Gastrocnemius medialis (tissue), 4 donors: ENCODE data around the gene FAM171A1. TPM values are rescaled to one million over a fixed set of nuclear protein-coding genes. Genes with fewer than 3 reads are reported as not detected.

Experiments
- ATAC-seq, 2 donors: fragments of 150-250 bp; one replicate each; pipeline ENCODE4 v1.9.1; 2016
- DNase-seq, 2 donors: peaks; one replicate each; pipeline ENCODE4 v3.0.0-alpha.2; 2019
- H3K27ac ChIP-seq, 4 donors: fragments of 200-600 bp; sonication (generic); 1 replicate in 1 of 4; 2 replicates in 3 of 4; pipeline ENCODE4 v1.5.1; 2016 to 2018; ENCODE audit warnings: mild to moderate bottlenecking in 2 of 4, moderate library complexity in 1 of 4
- H3K27me3 ChIP-seq, 3 donors: fragments of 200-600 bp; sonication (generic) in 2 of 3; 1 replicate in 1 of 3; 2 replicates in 2 of 3; pipeline versions ENCODE4 v1.5.1 to v1.6.0; 2016 to 2019; ENCODE audit warnings: mild to moderate bottlenecking in 1 of 3, moderate library complexity in 1 of 3
- H3K36me3 ChIP-seq, 2 donors: fragments of 200-600 bp; sonication (generic) in 1 of 2; one replicate each; pipeline ENCODE4 v1.5.1; 2017 to 2018
- H3K4me1 ChIP-seq, 2 donors: fragments of 200-600 bp; sonication (generic) in 1 of 2; one replicate each; pipeline ENCODE4 v1.5.1; 2016 to 2017; ENCODE audit warnings: mild to moderate bottlenecking in 2 of 2
- H3K4me3 ChIP-seq, 4 donors: fragments of 200-600 bp; sonication (generic) in 3 of 4; 1 replicate in 1 of 4; 2 replicates in 3 of 4; pipeline ENCODE4 v1.5.1; 2016 to 2019; ENCODE audit warnings: mild to moderate bottlenecking in 2 of 4
- H3K9me3 ChIP-seq, 3 donors: fragments of 200-600 bp; sonication (generic) in 2 of 3; 1 replicate in 1 of 3; 2 replicates in 2 of 3; pipeline ENCODE4 v1.5.1; 2016 to 2019
- CTCF ChIP-seq, 5 experiments: fragments of 450-650 bp in 3 of 5; fragments of 200-600 bp in 2 of 5; sonication (generic) in 2 of 5; IDR thresholded peaks in 4 of 5; conservative IDR thresholded peaks in 1 of 5; 1 replicate in 4 of 5; 2 replicates in 1 of 5; pipeline ENCODE4 v1.5.1; 2016 to 2019; ENCODE audit warnings: antibody characterized with exemption in 5 of 5, mild to moderate bottlenecking in 3 of 5, moderate library complexity in 3 of 5
- POLR2A ChIP-seq, 2 donors: fragments of 450-650 bp; IDR thresholded peaks; one replicate each; pipeline ENCODE4 v1.6.1; 2017; ENCODE audit warnings: antibody characterized with exemption in 2 of 2, mild to moderate bottlenecking in 2 of 2, moderate library complexity in 2 of 2
- in situ Hi-C, 4 donors: fragments of 200-750 bp; cut with MboI; loops; one replicate each; pipeline versions ENCODE4 v1.15.0 to v1.8.0; 2017; ENCODE audit warnings: low sequenced_read_pairs in 4 of 4
- intact Hi-C: fragments of 100-400 bp; cut with DNase I; formaldehyde crosslinking; loops from one replicate; pipeline ENCODE4 v1.15.1; 2023; ENCODE audit warnings: low total_unique reads
- total RNA-seq, 4 donors: library from RNA; depleted of rRNA; stranded (reverse); fragments of >200 nt; gene quantifications; one replicate each; pipeline versions ENCODE4 v1.1.0 to v1.2.3, GENCODE V29; 2016

FAM171A1 gene
- total RNA-seq, 4 donors from 2014 or later: 2.1 to 5.6 (median 4.3) TPM

GRCh38 chr10:15310776-15311568 lies 60.1 kb downstream of the FAM171A1 start:
- DNase-seq (no peak), ATAC-seq (no peak)
- intact Hi-C loops (no loop called here), in situ Hi-C loops (no loop called here)
- Histone ChIP-seq H3K4me3 (no peak overlapping the region), H3K27me3 (no peaks in the 10 kb centered on the region), H3K9me3 (no peaks in the 10 kb centered on the region), H3K4me1 (no peaks in the 10 kb centered on the region), H3K36me3 (no peaks in the 10 kb centered on the region), H3K27ac (no peak overlapping the region)
- no peak for TF ChIP-seq POLR2A (IDR thresholded peaks at IDR 0.05)
- no peak for TF ChIP-seq CTCF (IDR thresholded peaks at IDR 0.05 in 4 of 5, conservative IDR thresholded peaks at IDR 0.05 in 1 of 5)

- no peak overlapping the region for H3K4me3 ChIP-seq
- intact Hi-C loops: no loop called here
- H3K27me3 ChIP-seq: no peaks in the 10 kb centered on the region
- no peaks in the 10 kb centered on the region for H3K9me3 ChIP-seq
- DNase-seq (no peak), ATAC-seq (no peak)
- in situ Hi-C loops: no loop called here
- no peaks in the 10 kb centered on the region for H3K36me3 ChIP-seq
- TF ChIP-seq CTCF (IDR thresholded peaks at IDR 0.05 in 4 of 5, conservative IDR thresholded peaks at IDR 0.05 in 1 of 5) (no peak), POLR2A (IDR thresholded peaks at IDR 0.05) (no peak)
- H3K4me1 ChIP-seq: no peaks in the 10 kb centered on the region
- no peak overlapping the region for H3K27ac ChIP-seq
Observed at GRCh38 chr10:15309221-15309620, 61.9 kb downstream of the FAM171A1 start.

- Histone ChIP-seq H3K9me3 (no peaks in the 10 kb centered on the region), H3K36me3 (no peaks in the 10 kb centered on the region), H3K4me3 (no peak overlapping the region), H3K4me1 (no peaks in the 10 kb centered on the region), H3K27ac (no peak overlapping the region), H3K27me3 (no peaks in the 10 kb centered on the region)
- intact Hi-C loops: no loop called here
- ATAC-seq (no peak), DNase-seq (no peak)
- TF ChIP-seq POLR2A (IDR thresholded peaks at IDR 0.05) (no peak), CTCF (IDR thresholded peaks at IDR 0.05 in 4 of 5, conservative IDR thresholded peaks at IDR 0.05 in 1 of 5) (no peak)
- in situ Hi-C loops: no loop called here
Observed at GRCh38 chr10:15306735-15307280, 64.3 kb downstream of the FAM171A1 start.

- TF ChIP-seq CTCF (IDR thresholded peaks at IDR 0.05 in 4 of 5, conservative IDR thresholded peaks at IDR 0.05 in 1 of 5) (no peak), POLR2A (IDR thresholded peaks at IDR 0.05) (no peak)
- Histone ChIP-seq H3K9me3 (no peaks in the 10 kb centered on the region), H3K4me3 (no peak overlapping the region), H3K4me1 (no peaks in the 10 kb centered on the region), H3K36me3 (no peaks in the 10 kb centered on the region), H3K27me3 (no peaks in the 10 kb centered on the region), H3K27ac (no peak overlapping the region)
- in situ Hi-C loops (no loop called here), intact Hi-C loops (no loop called here)
- no peak for DNase-seq
- no peak for ATAC-seq
Observed at GRCh38 chr10:15305634-15306033, 65.5 kb downstream of the FAM171A1 start.
